GM12878 (cell line): ENCODE data around the gene DMRTC2. TPM values are rescaled to one million over a fixed set of nuclear protein-coding genes. Genes with fewer than 3 reads are reported as not detected.

Source experiments
- ATAC-seq: fragments of 200-7000 bp; cut with Tn5 transposase; 3 replicates; pipeline ENCODE4 v1.9.1; 2020; ENCODE audit warnings: mild to moderate bottlenecking, moderate library complexity
- BruUV-seq: library from RNA; stranded (reverse); fragments of 400-500 nt; replicated peaks from 2 replicates; lab custom pipeline; 2021; lab: Mats Ljungman, UMichigan
- CTCF ChIA-PET: fragments of 300-600 bp; sonication (Branson Sonifier 250); formaldehyde crosslinking; extraction: SDS; loops from one replicate; lab custom pipeline; 2021; ENCODE audit warnings: inconsistent platforms; lab: Yijun Ruan, JAX
- POLR2A ChIA-PET: fragments of 350-600 bp; formaldehyde crosslinking; extraction: SDS; loops from one replicate; lab custom pipeline; 2021; ENCODE audit warnings: inconsistent platforms; lab: Charles Lee
- RAD21 ChIA-PET: fragments of 300-600 bp; sonication (Branson Sonifier 250); formaldehyde crosslinking; loops from one replicate; lab custom pipeline; 2023; ENCODE audit warnings: antibody characterized with exemption; ENCODE audit not compliant: unreplicated experiment; lab: Charles Lee
- SMC1A ChIA-PET: fragments of 300-600 bp; sonication (Branson Sonifier 250); formaldehyde crosslinking; loops from one replicate; lab custom pipeline; 2023; ENCODE audit not compliant: unreplicated experiment, uncharacterized antibody; lab: Charles Lee
- DNase-seq: peaks from one replicate; pipeline ENCODE4 v3.0.0-alpha.2; 2011; ENCODE audit warnings: low read depth, low spot score
- FAIRE-seq: peaks from 3 replicates; lab custom pipeline; 2011; peaks lifted over from hg19 to GRCh38; lab: Jason Lieb, UNC
- H2AFZ ChIP-seq: 2 replicates; pipeline ENCODE4 v1.6.0; 2011; ENCODE audit warnings: low read depth, low read length, control low read depth; ENCODE audit not compliant: control insufficient read depth
- H3K27ac ChIP-seq: 2 replicates; pipeline ENCODE4 v1.5.1; 2011; ENCODE audit warnings: control low read depth; ENCODE audit not compliant: control insufficient read depth, insufficient read depth
- H3K27me3 ChIP-seq, 2 experiments: replicated peaks in 1 of 2; 2 replicates each; pipeline versions ENCODE4 v1.6.0 to v1.6.1; 2011; ENCODE audit warnings: low read length in 1 of 2; ENCODE audit not compliant: control insufficient read depth in 2 of 2, insufficient read depth in 2 of 2
- H3K36me3 ChIP-seq, 2 experiments: 2 replicates each; pipeline ENCODE4 v1.5.1; 2011; ENCODE audit warnings: low read length in 1 of 2; ENCODE audit not compliant: control insufficient read depth in 2 of 2, insufficient read depth in 2 of 2
- H3K4me1 ChIP-seq: 2 replicates; pipeline ENCODE4 v1.6.1; 2011; ENCODE audit warnings: mild to moderate bottlenecking, low read length, moderate library complexity, mixed read lengths; ENCODE audit not compliant: control insufficient read depth, insufficient read depth
- H3K4me2 ChIP-seq: 2 replicates; pipeline ENCODE4 v1.6.0; 2011; ENCODE audit warnings: control low read depth; ENCODE audit not compliant: control insufficient read depth, insufficient read depth
- H3K4me3 ChIP-seq: fragments of 200-600 bp; sonication (generic); 2 replicates; pipeline ENCODE4 v1.5.1; 2016
- H3K79me2 ChIP-seq: 2 replicates; pipeline ENCODE4 v1.6.0; 2011; ENCODE audit warnings: low read length; ENCODE audit not compliant: control insufficient read depth, insufficient read depth
- H3K9ac ChIP-seq: 2 replicates; pipeline ENCODE4 v1.8.0; 2011; ENCODE audit warnings: low read length, control low read depth, mixed read lengths; ENCODE audit not compliant: control insufficient read depth, insufficient read depth
- H3K9me3 ChIP-seq: replicated peaks from 3 replicates; pipeline ENCODE4 v1.5.1; 2011; ENCODE audit warnings: mild to moderate bottlenecking, low read length; ENCODE audit not compliant: control insufficient read depth, insufficient read depth
- H4K20me1 ChIP-seq: 2 replicates; pipeline ENCODE4 v1.6.0; 2011; ENCODE audit not compliant: control insufficient read depth, insufficient read depth
- CHD2 ChIP-seq: IDR thresholded peaks from 2 replicates; pipeline ENCODE4 v1.6.1; 2011; ENCODE audit warnings: low read depth, low read length, improper control_type of control experiment, borderline replicate concordance
- HDAC6 ChIP-seq: fragments of 200-600 bp; sonication (generic); IDR thresholded peaks from one replicate; pipeline ENCODE4 v1.8.0; 2017; ENCODE audit warnings: antibody characterized with exemption; ENCODE audit not compliant: unreplicated experiment
- MTA3 ChIP-seq: IDR thresholded peaks from 2 replicates; pipeline ENCODE4 v1.6.1; 2012; ENCODE audit warnings: low read length, inconsistent platforms, borderline replicate concordance
- POLR2A ChIP-seq: IDR thresholded peaks from 2 replicates; pipeline ENCODE4 v1.6.1; 2011; ENCODE audit warnings: low read depth, mild to moderate bottlenecking, low read length
- SMAD5 ChIP-seq: IDR thresholded peaks from 2 replicates; pipeline ENCODE4 v1.6.1; 2016; ENCODE audit warnings: antibody characterized with exemption, low read depth
- WGBS: methylation state at CpG from one replicate; pipeline ENCODE4 v1.1.6; 2016; ENCODE audit warnings: low lambda C conversion rate; ENCODE audit not compliant: insufficient replicate concordance, insufficient coverage; ENCODE audit errors: missing lambda C conversion rate; 5-methylcytosine and 5-hydroxymethylcytosine counted together
- in situ Hi-C: fragments of 300-500 bp; cut with MboI; formaldehyde crosslinking; loops from 9 replicates; pipeline ENCODE4 v1.14.3; 2018; ENCODE audit warnings: mixed read lengths
- intact Hi-C: fragments of 100-400 bp; cut with micrococcal nuclease; formaldehyde crosslinking; loops from one replicate; pipeline ENCODE4 v1.14.2; 2022; ENCODE audit not compliant: unreplicated experiment
- polyA plus RNA-seq, 11 experiments: library from polyadenylated mRNA; depleted of rRNA in 4 of 11; unstranded in 6 of 11; stranded (reverse) in 5 of 11; fragments of >200 nt; fragmentation: Nextera tagmentation in 4 of 11; fragmentation: Illumina TruSeq in 1 of 11; extraction: Ambion mirVana in 4 of 11; extraction: Trizol in 1 of 11; gene quantifications; 1 replicate in 1 of 11; 2 replicates in 10 of 11; pipeline versions ENCODE4 v1.2.1 to v1.2.3, GENCODE V29; 2011 to 2016; ENCODE audit warnings: inconsistent platforms in 2 of 11, missing spikeins in 2 of 11, low read depth in 1 of 11
- total RNA-seq, 4 experiments: library from RNA; depleted of rRNA in 3 of 4; stranded (reverse); fragments of >200 nt in 3 of 4; fragmentation: Illumina TruSeq in 1 of 4; extraction: Trizol in 1 of 4; gene quantifications; 2 replicates each; pipeline versions ENCODE4 v1.2.1 to v1.2.3, GENCODE V29; 2013 to 2021

DMRTC2 gene
- total and polyA plus RNA-seq, 10 of the 15 experiments (the other 5 are each of a cell fraction or from before 2014, with no cell fraction given) = not detected

DNA sequence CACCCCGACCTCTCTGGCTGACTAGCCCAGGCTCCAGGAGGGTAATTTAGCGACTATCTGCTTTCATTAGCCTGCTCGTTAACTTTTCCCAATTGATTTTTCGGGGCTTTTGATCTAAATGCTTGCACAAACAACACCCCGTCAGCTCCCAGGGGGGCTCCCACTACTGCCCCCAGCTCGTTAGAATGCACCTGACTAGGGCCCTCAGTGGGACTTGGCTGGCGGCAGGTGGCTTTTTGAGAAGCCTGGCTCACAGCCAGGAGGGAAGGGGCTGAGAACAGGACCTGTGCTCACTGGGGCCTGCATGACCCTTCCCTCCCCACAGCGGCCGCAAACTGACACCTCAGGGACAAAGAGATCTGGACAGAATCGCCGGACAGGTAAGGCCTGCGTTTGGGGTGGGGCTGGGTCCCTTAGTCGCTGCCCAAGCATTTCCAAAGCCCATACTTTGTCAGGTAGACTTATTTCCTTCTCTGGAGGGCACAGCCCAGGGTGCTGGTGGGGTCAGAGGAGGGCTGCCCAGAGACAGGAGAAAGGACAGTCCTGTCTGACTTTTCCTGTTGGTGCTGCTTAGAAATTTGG, 24.6 kb downstream of the DMRTC2 start:
- WGBS = 72% methylated on average over 13 of the region's 13 CpGs
- ATAC-seq (no peak), DNase-seq (no peak), FAIRE-seq (no peak)
- in situ Hi-C loops (no loop called here), intact Hi-C loops (no loop called here)
- TF ChIP-seq CHD2 (no peak), POLR2A (peak; percentile 44), HDAC6 (no peak), SMAD5 (0 out of 2 replicates have a peak, but pooled peaks have one; percentile 47), MTA3 (no peak)
- Histone ChIP-seq H2AFZ (no peak overlapping the region), H3K79me2 (peaks cover 40% of the 10 kb centered on the region), H3K9ac (no peak overlapping the region), H3K27ac (0 out of 2 replicates have a peak overlapping the region, but pooled peaks have one; percentile 10), H3K27me3 (no peaks in the 10 kb centered on the region), H3K4me1 (peaks cover 74% of the 10 kb centered on the region), H3K36me3 (peaks cover 23 to 29% of the 10 kb centered on the region in 2 experiments), H4K20me1 (peaks cover 25% of the 10 kb centered on the region), H3K9me3 (no peaks in the 10 kb centered on the region), H3K4me3 (peak overlapping the region; percentile 12; the same call in 1 of the 2 replicates), H3K4me2 (peak overlapping the region; percentile 47)
- ChIA-PET SMC1A (interaction anchor here (0.7 to 8.2 kb wide), 3 partner anchors 9 to 76 kb away, joined by 3 to 57 read pairs (median 10); partner anchors contain the start of gene RPS19), POLR2A (interaction anchor here (0.7 to 6.6 kb wide), 3 partner anchors 10 to 76 kb away, joined by 3 to 90 read pairs (median 46); partner anchors contain the start of gene RPS19), RAD21 (interaction anchor here (1.0 to 8.7 kb wide), 3 partner anchors 9 to 82 kb away, joined by 4 to 120 read pairs (median 57); partner anchors contain the start of genes ARHGEF1 and RPS19), CTCF (interaction anchor here (0.9 to 8.7 kb wide), 4 partner anchors 10 to 89 kb away, joined by 3 to 85 read pairs (median 6); partner anchors contain the start of gene RPS19)
- no TSS peak for BruUV-seq
